Tibial nerve (tissue), 3 donors: ENCODE results near the gene KRTAP10-2.

ENCODE experiments used
- EP300 ChIP-seq, 2 donors: sonication (generic); formaldehyde crosslinking; IDR thresholded peaks; one replicate each; pipeline ENCODE4 v1.6.1; 2017; ENCODE audit warnings: antibody characterized with exemption in 2 of 2, mild to moderate bottlenecking in 1 of 2
- POLR2A ChIP-seq, 2 donors: fragments of 450-650 bp; IDR thresholded peaks; one replicate each; pipeline ENCODE4 v1.6.1; 2017; ENCODE audit warnings: antibody characterized with exemption in 2 of 2, mild to moderate bottlenecking in 2 of 2, moderate library complexity in 2 of 2

DNA sequence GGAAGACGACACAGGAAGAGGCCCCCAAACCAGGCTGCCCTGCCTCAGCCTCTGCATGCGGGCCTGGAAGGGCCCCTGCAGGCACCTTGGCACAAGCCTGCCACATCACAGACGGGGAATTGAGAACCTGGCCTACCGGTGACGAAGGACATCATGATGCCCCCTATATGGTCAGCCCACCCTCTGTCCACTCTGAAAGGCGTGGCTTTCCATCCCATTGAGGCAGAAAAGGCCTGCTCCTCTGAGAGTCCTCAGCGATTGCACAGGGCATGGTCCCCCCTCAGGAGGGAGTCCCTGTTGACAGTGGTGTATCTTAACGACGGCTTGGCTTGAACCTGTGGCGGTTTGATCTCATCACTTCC, 22.7 kb downstream of the KRTAP10-2 start:
- no peak for TF ChIP-seq EP300 (IDR thresholded peaks at IDR 0.05)
- no peak for TF ChIP-seq POLR2A (IDR thresholded peaks at IDR 0.05)
